GM19395 (cell line): ENCODE data around the gene WDR13.
"Not testable (repeated sequence)": the region's sequence is repeated elsewhere in the genome, so short reads cannot be mapped to it uniquely, and the experiment has no call there.

Experiments used
- ATAC-seq: cut with Tn5 transposase; IDR thresholded peaks from one replicate; pipeline ENCODE4 v1.9.1; 2021; ENCODE audit warnings: mild to moderate bottlenecking, moderate library complexity; ENCODE audit not compliant: unreplicated experiment

Gene WDR13

GRCh38 chrX:48597353-48598264 is at the start of gene WDR13:
Gene WDR13 (plus strand): TSS chrX:48597492. CDS start chrX:48597997, 505 bp downstream.
- peak; percentile 79 for ATAC-seq

GRCh38 chrX:48548871-48549270 is 48.4 kb upstream of the WDR13 start:
- no peak for ATAC-seq

- ATAC-seq, result not testable (repeated sequence)
Measured at GRCh38 chrX:48555731-48556325, 41.5 kb upstream of the WDR13 start.

GRCh38 chrX:48558271-48558670 is 39.0 kb upstream of the WDR13 start:
- no peak for ATAC-seq

- ATAC-seq, result no peak
Measured at GRCh38 chrX:48559636-48560035, 37.7 kb upstream of the WDR13 start.

GRCh38 chrX:48560056-48560455 is 37.2 kb upstream of the WDR13 start:
- no peak for ATAC-seq

- no peak for ATAC-seq
Measured at GRCh38 chrX:48560681-48561080, 36.6 kb upstream of the WDR13 start.

GRCh38 chrX:48569958-48570357 is 27.3 kb upstream of the WDR13 start:
- no peak for ATAC-seq

GRCh38 chrX:48573690-48574269 is 23.5 kb upstream of the WDR13 start:
- peak; percentile 3 for ATAC-seq

GRCh38 chrX:48574270-48575266 is 22.7 kb upstream of the WDR13 start, which contains the start of gene RBM3:
Gene RBM3 (plus strand): TSS chrX:48574484. CDS start chrX:48575181, 697 bp downstream.
- peak; percentile 80 for ATAC-seq

GRCh38 chrX:48575642-48576041 is 21.6 kb upstream of the WDR13 start:
- no peak for ATAC-seq

GRCh38 chrX:48576108-48576507 is 21.2 kb upstream of the WDR13 start:
- ATAC-seq, result no peak

GRCh38 chrX:48578661-48579128 is 18.6 kb upstream of the WDR13 start:
- ATAC-seq, result no peak

- no peak for ATAC-seq
Measured at GRCh38 chrX:48579259-48579658, 18.0 kb upstream of the WDR13 start.

- no peak for ATAC-seq
Measured at GRCh38 chrX:48580662-48581061, 16.6 kb upstream of the WDR13 start.

- no peak for ATAC-seq
Measured at GRCh38 chrX:48584698-48585097, 12.6 kb upstream of the WDR13 start.

- no peak for ATAC-seq
Measured at GRCh38 chrX:48589482-48590162, 7.7 kb upstream of the WDR13 start.

- no peak for ATAC-seq
Measured at GRCh38 chrX:48590203-48591103, 6.8 kb upstream of the WDR13 start.

GRCh38 chrX:48591255-48591791 is 6.0 kb upstream of the WDR13 start:
- ATAC-seq, result no peak
